ENCODE data around the gene IQCH.

DNA sequence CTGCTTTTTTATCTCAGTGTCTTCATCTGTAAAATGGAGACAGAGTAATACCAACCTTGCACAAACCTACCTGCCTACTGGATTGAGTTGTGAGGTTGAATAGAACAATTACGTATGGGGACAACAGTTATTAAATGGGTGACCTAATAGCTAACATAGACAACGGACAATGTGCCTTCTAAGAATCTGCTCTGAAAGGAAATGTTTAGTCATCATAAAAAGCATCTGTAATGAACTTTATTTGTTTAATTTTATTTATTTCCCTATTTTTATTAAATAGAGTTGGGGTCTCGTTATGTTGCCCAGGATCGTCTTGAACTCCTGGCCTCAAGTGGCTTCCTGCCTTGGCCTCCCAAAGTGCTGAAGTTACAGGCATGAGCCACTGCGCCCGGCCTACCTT lies 207.1 kb downstream of the IQCH start:
- TF ChIP-seq, protein P1, sequence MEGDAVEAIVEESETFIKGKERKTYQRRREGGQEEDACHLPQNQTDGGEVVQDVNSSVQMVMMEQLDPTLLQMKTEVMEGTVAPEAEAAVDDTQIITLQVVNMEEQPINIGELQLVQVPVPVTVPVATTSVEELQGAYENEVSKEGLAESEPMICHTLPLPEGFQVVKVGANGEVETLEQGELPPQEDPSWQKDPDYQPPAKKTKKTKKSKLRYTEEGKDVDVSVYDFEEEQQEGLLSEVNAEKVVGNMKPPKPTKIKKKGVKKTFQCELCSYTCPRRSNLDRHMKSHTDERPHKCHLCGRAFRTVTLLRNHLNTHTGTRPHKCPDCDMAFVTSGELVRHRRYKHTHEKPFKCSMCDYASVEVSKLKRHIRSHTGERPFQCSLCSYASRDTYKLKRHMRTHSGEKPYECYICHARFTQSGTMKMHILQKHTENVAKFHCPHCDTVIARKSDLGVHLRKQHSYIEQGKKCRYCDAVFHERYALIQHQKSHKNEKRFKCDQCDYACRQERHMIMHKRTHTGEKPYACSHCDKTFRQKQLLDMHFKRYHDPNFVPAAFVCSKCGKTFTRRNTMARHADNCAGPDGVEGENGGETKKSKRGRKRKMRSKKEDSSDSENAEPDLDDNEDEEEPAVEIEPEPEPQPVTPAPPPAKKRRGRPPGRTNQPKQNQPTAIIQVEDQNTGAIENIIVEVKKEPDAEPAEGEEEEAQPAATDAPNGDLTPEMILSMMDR (conservative IDR thresholded peaks at IDR 0.05 in 1 of 2, IDR thresholded peaks at IDR 0.05 in 1 of 2; ENCODE audit: low read depth in 1 of 2, low read length in 2 of 2): no peak
- no peak for TF ChIP-seq EZH2 (IDR thresholded peaks at IDR 0.05; ENCODE audit: low read length, missing control alignments)
